GM15510 (cell line): ENCODE results near the gene TCP11L2.

ENCODE experiments used
- POLR2A ChIP-seq: IDR thresholded peaks from 3 replicates; pipeline ENCODE4 v1.6.1; 2011; ENCODE audit warnings: borderline replicate concordance; ENCODE audit not compliant: insufficient read length; ENCODE audit errors: extremely low read depth

The TCP11L2 gene

GRCh38 chr12:106389151-106389550, 86.6 kb downstream of the TCP11L2 start:
- TF ChIP-seq POLR2A = no peak

GRCh38 chr12:106392759-106393158, 90.2 kb downstream of the TCP11L2 start:
- no peak for TF ChIP-seq POLR2A
